SK-N-MC (cell line): ENCODE data around the gene SIGLEC15.

Source experiments
- EZH2 ChIP-seq: fragments of 200-600 bp; sonication (generic); IDR thresholded peaks from one replicate; pipeline ENCODE4 v1.6.1; 2017; ENCODE audit warnings: antibody characterized with exemption
- POLR2AphosphoS5 ChIP-seq: IDR thresholded peaks from 2 replicates; pipeline ENCODE4 v1.6.1; 2012; ENCODE audit warnings: mild to moderate bottlenecking, low read depth, low read length, borderline replicate concordance

DNA sequence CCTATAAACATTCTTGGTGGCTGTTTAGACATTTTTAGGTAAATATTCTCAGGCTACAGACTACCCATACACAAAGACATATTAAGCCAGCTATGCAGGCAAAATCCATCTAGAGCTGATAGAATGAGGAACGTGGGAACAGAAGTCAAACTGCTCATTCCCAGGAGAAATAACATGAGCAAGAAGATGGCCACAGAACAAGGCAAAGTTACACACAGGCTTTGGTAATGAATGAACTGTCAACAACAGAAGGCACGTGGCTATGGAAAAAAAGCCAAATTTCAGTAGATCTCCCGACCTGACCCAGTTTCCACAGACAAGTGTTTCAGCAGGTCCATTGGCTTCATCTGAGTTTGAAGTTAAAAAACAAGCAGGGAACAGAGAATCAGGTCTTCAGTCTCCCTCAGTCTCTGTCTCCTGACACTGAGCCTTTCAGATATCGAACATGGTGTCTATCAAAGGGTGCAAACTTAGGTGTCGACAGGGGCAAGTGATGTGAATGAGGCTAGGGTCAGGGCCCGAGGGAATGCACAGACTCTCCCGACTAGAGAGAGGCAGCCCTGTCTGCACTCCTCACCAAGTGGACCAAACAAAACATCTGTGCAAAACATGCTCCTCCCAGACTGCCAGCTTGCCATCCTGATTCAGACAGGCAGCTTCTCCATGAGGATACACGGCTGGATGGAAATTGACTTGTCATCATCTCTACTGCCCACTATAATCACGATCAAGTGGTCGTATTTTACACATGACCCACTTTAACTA, 25.9 kb downstream of the SIGLEC15 start:
- TF ChIP-seq POLR2AphosphoS5 = no peak
- TF ChIP-seq EZH2 = no peak
